Parietal lobe (tissue), 1 donor: Measurements from ENCODE around the gene AKT1. TPM values are rescaled to one million over a fixed set of nuclear protein-coding genes. Genes with fewer than 3 reads are reported as not detected.

ENCODE experiments used
- total RNA-seq: library from RNA; depleted of rRNA; stranded (reverse); fragments of >200 nt; gene quantifications from one replicate; pipeline ENCODE4 v1.2.3, GENCODE V29; 2014

AKT1 gene
- 127 TPM for total RNA-seq

DNA sequence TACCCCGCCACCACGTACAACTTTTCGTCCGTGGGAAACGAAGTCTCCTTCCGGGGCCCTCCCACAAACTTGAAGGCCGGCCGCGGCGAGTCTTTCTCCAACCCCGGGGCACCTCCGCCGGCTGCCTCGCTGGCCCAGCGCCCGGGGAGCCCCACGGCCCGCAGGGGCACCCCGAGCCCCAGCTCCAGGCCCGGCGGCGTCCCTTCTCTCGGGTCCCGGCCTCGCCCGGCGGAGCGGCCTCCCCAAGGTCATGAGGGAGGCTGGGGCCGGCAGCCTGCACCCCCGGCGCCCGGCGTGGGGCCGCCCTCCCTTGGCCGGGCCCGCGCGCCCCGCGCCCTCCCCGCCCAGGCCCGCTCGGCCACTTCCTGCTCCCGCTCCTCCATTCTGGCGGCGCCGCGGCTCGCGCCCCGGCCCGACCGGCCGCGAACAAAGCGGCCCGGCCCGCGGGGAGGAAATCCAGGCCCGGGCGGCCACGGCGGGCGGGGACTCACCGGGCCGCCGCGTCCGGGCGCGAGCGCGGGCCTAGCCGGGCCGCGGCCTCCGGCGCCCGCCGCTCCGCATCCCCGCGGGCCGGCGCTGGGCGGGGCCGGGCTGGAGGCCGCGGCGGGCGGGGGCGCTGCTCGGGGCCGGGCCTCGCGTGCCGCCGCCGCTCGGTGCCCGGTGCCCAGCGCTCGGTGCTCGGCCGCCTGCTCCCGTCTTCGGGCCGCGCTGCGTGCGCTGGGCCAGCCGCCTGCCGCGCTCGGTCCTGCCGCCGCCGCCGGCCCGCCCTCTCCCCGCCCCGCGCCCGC lies at the start of gene AKT1:
AKT1 (minus strand) TSS at position 756 of the 788 bp plus-strand sequence. CDS start 3,105 bp downstream, outside the sequence.

DNA sequence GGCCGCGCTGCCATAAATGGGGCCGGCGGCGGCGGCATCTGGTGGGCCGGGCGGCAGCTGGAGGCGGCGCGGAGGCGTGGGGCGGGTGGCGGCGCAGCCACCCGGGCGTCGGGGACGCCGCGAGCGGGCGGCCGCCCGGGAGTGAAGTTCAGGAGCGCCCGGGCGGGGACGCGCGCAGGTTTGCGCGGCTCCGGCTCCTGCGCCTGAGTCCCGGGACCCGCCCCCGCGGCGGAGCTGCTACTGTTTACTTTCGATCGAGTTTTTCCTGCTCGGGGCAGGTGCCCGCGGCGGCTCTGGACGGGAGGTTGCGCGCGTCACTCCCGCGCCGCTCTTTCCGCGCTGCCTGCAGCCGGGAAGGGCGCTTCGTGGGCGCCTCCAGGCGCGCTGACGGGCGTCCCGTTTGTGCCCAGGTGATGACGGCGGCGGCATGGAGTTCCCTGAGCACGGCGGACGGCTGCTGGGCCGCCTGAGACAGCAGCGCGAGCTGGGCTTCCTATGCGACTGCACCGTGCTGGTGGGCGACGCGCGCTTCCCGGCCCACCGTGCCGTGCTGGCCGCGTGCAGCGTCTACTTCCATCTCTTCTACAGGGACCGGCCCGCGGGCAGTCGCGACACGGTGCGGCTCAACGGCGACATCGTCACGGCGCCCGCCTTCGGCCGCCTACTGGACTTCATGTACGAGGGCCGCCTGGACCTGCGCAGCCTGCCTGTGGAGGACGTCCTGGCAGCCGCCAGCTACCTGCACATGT lies 5.4 kb upstream of the AKT1 start, which contains the start of gene ZBTB42:
ZBTB42 (plus strand) TSS at position 331 of the 749 bp plus-strand sequence; CDS start at position 428, 97 bp downstream.

DNA sequence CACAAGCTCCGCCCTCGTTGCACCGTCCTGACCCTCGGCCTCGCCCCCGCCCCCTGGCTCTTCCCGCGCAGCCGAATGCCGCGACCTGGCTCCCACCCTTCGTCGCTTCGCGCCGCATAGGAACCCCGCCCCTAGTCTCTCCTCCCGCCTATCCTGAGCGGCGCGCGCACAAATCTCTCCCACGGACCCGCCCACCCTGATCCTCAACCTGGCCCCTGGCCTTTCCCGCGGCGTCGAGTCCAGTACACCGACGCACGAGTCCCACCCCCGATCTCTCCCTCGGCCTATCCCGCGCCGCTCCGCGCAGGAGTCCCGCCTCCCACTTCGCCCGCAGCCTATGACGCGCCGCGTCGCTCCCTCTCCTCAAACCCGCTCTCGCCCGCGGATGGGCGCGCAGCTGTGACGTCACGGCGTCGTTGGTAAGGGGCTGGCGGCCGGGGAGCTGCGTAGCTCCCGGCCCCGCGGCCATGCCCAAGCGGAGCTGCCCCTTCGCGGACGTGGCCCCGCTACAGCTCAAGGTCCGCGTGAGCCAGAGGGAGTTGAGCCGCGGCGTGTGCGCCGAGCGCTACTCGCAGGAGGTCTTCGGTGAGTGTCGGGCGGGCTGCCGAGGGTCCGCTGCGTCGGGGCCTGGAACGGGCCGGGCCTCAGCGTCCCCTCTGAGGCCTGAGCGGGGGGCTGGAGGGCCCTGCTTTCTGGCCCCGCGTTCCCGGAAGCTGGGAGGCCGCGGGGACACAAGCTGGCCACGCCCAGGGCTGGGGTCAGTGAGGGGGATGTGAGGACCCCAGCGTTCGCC lies 42.6 kb downstream of the AKT1 start, which contains the start of gene SIVA1:
SIVA1 (plus strand) TSS at position 413 of the 793 bp plus-strand sequence; CDS start at position 468, 55 bp downstream.

DNA sequence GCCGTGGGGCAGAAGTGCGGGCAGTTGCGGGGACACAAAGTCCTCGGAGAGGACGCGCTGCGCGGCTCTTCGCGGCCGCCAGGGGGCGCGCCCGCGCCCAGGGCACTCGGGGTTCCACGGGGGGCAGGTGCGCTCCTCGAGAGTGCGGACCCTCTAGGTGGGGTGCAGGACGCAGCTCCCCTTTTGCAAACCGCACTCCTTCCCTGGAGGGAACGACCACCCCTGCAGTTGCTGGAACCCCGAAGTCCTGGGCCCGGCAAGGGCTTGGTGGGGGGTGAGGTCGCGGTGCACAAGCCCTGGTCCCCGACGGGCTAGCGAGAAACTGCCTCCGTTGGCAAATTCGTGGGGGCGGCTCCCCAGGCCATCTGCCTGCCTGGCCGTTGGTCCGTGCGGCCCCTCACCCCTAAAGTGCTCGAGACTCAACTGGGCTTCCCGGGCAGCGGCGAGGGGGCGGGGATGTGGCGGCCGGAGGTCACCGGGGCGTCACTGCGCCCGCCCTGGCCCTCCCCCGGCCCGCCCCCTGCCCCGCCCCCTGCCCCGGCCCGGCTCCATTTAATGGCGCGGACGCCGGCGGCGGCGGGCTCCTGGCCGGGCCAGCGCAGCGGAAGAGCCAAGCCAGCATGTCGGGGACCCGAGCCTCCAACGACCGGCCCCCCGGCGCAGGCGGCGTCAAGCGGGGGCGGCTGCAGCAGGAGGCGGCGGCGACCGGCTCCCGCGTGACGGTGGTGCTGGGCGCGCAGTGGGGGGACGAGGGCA lies 71.7 kb downstream of the AKT1 start, which contains the start of gene ADSS1:
ADSS1 (plus strand) TSS at position 579 of the 756 bp plus-strand sequence; CDS start at position 621, 42 bp downstream.

Other genes with a start within 250 kb of the AKT1 start
- gene C14orf180, start 216.0 kb downstream of the AKT1 start, total RNA-seq = not detected
- 43.2 TPM for gene TMEM179, start 191.0 kb downstream of the AKT1 start, total RNA-seq
- gene INF2, start 106.1 kb downstream of the AKT1 start, total RNA-seq = 14.4 TPM
- 0.94 TPM for gene ADSS1, start 71.5 kb downstream of the AKT1 start, total RNA-seq
- gene SIVA1, start 42.6 kb downstream of the AKT1 start, total RNA-seq = 26.0 TPM
- 0.63 TPM for gene ZBTB42, start 5.4 kb upstream of the AKT1 start, total RNA-seq
- gene CEP170B, start 69.5 kb upstream of the AKT1 start, total RNA-seq = 26.0 TPM
- 2.5 TPM for gene PLD4, start 129.1 kb upstream of the AKT1 start, total RNA-seq
- gene AHNAK2, start 182.6 kb upstream of the AKT1 start, total RNA-seq = 31.6 TPM
- gene CLBA1, start 190.0 kb upstream of the AKT1 start, total RNA-seq = 12.5 TPM
- gene CDCA4, start 225.3 kb upstream of the AKT1 start, total RNA-seq = 12.5 TPM